ENCODE results near the gene STXBP6.

GRCh38 chr14:25095736-25096437 is 45.9 kb upstream of the STXBP6 start:
- TF ChIP-seq CTCF (IDR thresholded peaks at IDR 0.05) (no peak), POLR2A (IDR thresholded peaks at IDR 0.05) (no peak)
